Measurements from ENCODE around the gene FSTL5.
"Not testable (repeated sequence)": the region's sequence is repeated elsewhere in the genome, so short reads cannot be mapped to it uniquely, and the experiment has no call there.

Gene FSTL5

DNA sequence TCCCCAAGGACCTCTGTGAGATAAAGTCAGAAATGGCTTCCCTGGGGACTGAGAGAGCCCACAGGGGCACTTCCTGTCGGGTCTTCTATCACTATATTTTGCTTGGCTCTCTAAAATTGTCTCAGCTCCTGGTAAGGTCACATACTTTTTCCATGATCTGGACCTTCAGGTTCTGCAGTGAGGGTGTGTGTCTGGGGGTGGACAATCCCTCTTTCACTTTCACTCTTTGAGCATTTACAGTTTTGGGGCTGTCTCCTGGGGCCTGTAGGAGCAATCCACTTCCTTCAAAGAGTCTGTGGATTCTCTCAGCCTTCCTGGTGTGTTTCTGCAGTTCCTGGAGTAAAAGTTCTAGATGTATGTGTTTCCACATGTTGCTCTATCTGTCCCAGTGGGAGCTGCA, 335.7 kb downstream of the FSTL5 start:
- no peak for DNase-seq

DNA sequence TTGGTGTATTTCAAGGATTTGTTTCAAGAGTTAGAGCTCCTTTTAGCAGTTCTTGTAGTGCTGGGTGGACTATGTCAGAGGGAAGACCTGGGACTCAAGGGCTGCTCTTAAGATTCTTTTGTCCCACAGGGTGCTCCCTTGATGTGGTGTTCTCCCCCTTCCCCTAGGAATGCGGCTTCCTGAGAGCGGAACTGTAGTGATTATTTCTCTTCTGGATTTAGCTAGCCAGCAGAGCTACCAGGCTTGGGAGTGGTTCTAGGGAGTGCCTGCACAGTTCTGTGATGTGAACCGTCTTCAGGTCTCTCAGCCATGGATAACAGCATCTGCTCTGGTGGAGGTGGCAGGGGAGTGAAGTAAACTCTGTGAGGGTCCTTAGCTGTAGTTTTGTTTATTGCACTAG, 336.8 kb downstream of the FSTL5 start:
- DNase-seq, result no peak

DNA sequence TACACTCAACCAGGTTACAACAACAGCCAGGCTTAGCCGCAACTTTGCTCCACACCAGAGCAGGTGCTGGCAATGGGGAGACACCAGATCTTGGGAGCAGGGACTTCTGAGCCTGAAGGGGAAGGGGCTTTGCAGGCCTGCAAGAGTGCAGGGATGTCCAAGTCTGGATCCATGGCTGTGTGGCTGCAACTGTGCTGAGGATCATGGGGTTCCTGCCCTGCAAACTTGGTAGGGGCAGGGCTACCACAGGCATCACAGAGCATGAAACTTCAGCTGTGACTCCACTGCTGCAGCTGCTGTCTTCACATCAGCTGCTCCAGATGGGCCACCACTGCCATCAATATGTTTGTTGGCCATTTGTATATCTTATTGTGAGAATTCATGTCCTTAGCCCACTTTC, 340.4 kb downstream of the FSTL5 start:
- DNase-seq, result no peak

DNA sequence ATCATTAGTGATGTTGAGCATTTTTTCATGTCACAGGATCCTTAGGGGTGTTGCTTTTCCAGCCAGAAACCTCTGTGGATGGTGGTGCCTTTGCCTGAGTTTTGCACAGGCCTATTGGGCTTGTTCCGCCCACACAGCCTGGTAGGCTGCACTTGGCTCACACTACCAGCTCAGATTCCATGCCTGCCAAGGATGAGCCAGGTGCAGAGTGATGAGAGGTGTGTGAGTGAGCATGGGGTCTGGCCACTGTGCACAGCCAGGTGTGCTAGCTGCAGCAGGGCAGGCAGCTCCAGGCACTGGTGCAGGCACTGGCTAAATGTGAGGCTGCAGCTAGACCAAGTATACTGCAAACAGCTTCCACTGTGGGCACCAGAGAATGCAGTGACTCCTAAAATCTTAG, 341.6 kb downstream of the FSTL5 start:
- no peak for DNase-seq

DNA sequence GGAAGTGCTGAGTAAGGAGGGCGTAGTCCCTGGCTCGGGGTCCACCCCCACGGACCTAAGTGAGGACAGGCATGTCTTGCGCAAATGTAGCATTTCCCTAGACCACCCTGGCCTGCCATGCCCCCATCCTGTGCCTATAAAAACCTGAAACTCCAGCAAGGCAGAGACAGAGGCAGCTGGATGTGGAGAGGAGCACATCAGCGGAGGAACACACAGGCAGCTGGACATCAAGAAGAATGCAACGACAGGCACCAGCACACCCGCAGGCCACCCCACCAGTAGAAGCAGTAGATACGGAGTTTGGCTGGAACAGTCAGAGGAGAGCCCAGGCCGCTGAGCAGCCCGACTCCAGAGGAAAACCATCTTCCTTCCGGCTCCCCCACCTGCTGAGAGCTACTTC, 345.9 kb downstream of the FSTL5 start:
- no peak for DNase-seq

DNA sequence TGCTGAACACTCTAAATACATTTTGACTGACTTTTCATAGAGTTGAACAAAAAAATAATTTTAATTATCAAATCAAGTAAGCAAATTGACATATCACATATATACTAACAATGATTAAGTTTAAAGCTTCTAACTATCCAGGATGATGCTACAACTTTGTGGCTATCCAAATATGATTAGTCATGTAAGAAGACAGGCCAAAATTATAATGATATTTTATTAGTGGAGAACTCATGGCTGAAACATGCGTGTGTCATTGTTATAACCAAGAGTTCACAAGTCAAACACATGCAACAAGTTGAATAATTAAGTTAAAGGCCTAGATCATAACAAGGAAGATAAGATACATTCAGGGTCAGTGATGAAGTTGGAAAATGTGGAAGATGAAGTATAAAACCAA, 346.8 kb downstream of the FSTL5 start:
- DNase-seq, result no peak

DNA sequence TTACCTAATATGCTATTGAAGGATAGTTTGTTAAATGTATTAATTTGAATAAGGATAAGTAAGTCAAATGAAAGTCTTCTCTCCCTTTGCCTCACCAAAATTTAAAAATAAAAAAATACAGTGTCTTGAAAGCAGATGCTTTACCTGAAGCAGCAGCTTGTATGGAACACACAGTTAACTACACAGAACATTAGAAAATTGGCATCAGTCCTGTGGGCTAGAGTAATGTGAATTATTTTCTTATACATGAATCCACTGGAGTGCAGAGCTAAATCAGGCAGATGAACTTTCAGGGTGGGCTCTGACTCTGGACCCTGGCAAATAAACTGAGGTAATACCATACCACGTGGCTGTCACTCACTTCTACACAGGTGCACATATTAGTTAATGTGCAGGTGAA, 348.0 kb downstream of the FSTL5 start:
- DNase-seq, result no peak

DNA sequence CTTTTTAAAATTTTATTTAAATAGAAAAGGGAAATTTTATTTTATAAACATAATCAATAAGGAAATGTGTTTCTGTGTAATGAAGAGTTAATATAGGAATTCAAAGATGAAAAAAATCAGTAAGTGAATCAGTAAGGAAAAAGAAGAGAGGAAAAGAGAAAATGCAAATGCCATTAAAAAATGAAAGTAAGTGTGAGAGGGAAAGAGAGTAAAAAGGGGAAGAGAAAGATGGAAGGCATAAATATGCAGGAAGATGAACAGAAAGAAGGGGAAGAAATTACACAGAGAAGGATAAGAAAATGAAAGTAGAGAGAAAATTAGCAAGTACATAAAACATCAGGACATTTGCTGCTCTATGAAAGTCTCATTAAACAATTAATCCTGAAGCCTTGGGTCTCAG, 349.9 kb downstream of the FSTL5 start:
- DNase-seq, result no peak

DNA sequence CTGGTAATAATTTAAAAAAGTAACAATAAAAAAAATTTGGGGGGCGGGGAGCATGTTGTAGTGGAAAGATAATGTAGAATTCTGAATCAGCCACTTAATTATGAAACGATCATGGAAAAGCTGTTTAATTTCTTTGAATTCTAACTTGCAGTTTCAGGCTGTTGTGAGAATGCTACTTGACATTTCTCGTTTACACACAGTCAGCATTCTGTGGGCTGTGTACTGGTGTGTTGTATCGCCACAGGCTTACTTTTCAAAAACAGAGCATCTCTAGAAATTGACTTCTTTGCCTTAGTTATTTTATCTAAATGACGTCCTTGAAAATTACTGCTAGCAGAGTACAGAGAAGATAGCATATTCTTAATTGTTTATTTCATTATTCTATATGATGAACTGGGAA, 350.4 kb downstream of the FSTL5 start:
- DNase-seq, result no peak

DNA sequence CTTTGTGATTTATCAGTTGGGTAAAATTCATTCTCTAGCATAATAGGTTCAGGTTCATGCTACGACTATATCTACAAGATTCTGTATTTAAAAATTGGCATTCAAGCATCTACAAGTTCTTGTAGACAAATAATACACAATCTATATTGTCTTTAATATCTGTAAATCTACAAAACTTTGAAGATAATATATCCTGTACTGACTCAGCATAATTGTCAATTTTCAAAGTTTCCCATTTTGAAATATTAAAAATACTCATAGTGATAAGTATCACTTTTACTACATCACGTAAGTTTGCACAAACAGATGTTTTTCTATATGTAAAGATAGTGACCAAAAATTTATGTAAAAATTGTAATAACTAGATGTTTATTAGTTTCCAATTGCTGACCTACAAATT, 360.6 kb downstream of the FSTL5 start:
- no peak for DNase-seq

DNA sequence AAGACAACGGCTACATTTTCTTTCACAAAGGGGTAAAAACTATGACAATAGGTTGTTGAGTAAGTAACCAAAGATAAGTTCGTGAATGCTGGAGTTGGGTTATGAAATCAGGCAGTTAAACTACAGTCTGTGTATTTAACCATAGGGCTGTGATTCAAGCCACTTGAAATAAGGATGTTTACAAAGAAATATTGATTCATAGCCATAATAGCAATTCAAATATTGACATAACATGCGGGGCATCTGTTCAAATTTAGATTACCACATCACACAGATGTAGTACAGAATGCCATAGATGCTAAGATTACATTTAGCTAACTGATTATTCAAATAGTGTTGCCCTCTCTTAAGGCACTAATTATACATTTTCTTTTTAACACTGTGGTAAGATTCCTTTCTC, 364.1 kb downstream of the FSTL5 start:
- no peak for DNase-seq

DNA sequence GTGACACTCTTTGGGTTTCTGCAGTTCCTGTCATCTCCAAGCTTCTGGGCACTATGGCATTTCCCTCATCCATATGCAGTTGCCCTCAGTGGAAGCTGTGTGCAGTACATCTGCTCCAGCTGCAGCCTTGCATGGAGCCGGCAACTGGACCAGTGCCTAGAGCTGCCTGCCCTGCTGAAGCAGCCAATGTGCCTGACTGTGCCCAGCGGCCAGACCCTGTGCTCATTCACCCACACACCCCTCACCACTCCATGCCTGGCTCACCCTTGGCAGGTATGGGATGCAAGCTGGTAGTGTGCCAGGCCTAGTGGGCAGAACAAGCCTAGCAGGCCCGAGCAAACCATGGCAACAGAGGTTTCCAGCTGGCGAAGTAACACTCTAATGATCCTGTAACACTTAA, 370.8 kb downstream of the FSTL5 start:
- DNase-seq, result no peak

DNA sequence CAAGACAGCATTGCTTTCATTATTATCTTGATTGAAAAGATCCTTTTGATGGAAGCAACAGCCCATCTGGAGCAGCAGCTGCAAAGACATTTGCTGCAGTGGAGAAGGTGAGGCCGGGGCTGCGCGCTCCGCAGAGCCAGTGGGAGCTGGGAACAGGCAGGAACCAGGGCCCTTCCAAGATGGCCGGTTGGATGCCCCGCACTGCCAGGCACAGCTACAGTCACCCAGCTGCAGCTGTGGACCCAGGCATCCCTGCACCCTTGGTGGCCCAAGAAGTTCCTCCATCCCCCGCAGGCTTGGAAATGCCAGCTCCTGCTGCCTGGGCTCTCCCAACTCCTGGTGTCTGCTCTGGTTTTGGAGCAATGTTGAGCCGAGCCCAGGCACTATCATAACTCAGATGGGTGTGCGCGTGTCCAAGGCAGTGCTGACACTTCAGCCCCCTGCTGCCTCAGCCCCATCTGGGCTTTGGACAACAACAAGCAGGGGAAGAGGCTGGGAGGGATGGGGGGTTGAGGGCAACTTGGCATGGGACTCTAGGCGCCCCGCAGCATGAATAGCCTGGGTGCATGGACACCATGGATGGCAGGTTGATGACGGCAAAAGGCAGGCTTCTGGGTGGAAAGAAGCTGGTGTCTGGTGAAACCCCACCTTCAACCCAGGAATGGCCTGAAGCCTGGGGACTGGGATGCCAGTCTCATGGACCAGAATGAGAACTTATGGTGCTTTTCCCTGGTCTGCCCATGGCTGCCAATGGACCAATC, 371.8 kb downstream of the FSTL5 start:
- DNase-seq, result no peak

DNA sequence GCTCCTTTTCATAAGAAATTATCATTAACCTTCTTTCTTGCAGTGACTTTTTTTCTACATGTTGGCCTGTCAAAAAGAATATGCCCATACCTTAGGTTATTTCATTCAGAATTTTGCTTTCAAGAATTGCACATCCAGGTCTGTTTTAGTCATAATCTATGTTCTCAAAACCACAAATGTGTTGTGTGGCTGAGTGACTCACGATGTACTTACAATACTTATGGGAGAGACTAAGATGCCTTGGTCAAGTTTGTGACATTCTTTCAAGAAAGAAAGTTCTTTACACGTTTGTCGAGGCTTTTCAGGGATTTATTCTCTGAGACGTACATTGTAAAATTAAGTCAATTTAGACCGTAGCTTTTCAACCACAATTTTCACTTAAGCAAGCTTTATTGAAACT, 396.7 kb downstream of the FSTL5 start:
- DNase-seq, result no peak

DNA sequence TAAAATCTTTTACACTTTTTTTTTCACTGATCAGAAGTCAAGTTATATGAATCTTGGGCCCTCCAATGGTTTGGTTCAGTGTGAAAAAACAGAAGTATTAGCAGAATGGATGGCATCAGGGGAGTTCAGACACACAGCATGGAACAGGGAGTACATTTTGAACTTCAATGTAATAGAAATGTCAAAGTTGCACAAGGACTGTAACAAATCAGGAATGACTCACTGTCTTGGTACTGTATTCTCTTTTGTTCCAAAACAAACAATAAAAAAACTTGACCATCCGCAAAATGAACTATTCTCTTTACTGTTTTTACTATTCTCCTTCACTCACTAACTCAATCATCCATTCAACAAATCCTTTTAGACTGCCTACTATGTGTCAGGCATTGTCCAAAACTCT, 401.0 kb downstream of the FSTL5 start:
- no peak for DNase-seq

DNA sequence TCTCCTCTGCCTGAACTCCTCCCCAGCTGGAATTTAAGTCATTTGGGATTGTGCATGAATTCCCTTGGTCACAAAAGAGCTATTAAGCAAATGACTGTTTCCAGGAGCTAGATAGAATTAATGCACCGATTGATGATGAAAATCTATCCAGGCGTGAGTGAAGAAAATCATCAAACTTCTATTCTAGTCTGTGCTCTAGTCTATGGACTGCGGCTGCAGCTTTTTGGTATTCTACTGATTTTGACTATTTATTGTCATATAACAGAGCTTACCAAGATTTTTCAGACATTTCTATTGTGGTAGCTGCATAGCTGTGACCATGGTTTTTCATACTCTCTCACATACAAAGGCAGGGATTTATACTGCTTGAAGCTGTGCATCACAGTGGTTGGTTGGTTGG, 403.8 kb downstream of the FSTL5 start:
- DNase-seq, result no peak

DNA sequence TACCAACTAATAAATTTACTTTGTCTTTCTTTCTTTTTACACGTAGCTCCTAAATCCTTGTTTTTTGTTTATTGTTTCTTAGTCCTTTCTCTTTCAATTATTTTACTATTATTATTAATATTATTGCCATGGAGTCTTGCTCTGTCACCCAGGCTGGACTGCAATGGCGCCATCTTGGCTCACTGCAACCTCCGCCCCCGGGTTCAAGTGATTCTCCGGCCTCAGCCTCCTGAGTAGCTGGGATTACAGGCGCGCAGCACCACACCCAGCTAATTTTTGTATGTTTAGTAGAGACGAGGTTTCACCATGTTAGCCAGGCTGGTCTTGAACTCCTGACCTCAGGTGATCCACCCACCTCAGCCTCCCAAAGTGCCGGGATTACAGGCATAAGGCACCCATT, 405.4 kb downstream of the FSTL5 start:
- DNase-seq, result not testable (repeated sequence)

DNA sequence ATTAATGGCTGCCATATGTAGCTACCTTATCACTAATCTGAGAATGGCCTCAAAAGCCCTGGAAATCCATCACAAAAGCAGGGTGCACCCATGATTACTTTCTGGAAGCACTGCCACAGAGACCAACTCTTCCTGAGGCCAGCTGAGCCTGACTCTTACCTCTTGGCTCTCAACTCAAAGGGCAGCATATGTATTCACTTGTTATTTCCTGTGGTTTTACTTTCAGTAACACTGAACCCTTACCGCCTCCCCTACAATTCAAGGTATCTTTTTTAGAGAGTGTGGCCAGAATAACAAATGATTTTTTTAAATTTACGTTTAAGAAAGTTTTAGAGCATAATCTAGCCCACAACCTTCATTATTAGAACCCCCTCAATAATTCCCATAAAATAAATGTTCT, 434.9 kb downstream of the FSTL5 start:
- no peak for DNase-seq

DNA sequence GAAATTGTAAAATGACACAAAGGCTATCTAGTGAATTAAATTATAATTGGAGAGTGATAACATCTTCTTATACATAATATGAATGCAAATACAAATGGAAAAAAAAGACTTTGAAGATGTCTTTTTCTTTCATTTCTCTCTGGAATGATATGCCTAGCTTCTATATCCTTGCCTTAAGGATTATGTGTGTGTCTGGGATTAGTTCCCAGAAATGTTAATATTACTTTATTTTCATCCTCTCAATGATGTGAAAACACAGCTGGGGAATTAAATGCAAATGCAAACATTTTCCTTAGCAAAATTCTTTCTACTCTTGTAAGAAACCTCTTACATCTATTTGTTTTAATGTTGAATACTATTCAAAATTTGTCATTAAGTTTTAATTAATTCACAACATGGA, 441.9 kb downstream of the FSTL5 start:
- no peak for DNase-seq

DNA sequence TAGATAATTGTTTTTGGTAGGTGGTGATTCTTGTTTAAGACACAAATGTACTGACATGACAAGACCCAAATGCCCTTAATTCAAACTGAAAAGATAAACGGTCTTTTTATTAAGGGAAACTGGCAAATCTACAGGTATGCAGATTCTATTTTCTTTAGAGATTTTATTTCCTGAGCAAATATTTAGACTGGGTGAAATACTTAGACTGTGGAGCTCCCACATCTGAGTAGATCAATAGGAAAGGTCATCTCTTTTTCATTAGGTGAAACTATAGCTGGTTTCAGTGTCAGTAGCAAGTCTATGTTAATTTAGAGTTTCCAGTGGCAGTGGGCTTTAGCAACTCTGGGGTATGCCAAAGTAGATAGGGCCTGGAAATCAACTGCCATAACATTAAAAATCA, 446.7 kb downstream of the FSTL5 start:
- DNase-seq, result no peak

DNA sequence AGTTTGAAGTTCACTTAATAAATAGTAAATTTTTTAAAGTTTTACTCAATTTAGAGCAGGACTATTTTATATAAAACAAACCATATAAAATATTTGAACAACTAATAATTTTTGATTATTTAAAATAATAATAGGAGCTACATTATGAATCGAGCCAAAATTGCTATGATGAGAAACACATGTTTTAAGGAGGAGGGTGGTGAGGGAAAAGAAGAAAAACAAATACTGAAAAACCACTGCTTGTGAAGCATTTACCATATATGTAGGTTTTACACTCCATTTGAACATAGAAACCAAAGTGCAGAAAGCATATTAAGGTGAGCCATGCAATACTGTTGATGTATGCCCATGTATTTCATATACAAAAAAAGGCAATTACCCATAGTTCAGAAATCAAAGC, 448.9 kb downstream of the FSTL5 start:
- no peak for DNase-seq

DNA sequence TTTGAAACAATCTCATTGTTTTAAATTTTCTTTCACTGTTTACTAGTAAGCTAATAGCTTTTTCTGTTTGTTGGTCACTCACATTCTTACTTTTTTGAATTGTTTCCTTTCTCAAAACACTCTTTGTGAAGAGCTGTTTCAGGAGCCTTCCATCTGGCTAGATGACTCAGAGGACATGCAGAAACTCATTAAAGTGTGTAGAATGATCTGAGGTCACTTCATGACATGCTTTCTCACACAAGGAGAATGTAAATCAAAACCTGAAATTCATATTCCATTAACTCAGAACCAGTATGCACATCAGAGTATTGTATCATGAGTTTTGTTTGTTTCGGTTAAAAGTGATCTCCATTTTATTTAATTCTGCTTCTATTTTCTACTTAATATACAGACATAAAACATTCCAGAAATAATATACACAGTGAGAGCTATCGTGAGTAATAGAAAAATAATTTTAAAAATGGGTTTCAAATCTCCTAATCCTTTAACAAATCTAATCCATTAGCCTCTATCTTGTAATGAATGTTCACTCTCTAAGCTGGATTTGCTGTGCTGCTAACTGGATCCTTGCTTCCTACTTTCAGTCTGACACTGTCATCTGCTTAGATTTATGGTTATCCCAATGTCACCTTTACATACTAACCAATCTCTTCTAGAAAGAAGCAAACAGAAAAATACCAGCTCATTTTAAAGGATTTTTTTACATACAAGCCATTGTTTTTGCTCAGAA, 449.6 kb downstream of the FSTL5 start:
- DNase-seq, result no peak

DNA sequence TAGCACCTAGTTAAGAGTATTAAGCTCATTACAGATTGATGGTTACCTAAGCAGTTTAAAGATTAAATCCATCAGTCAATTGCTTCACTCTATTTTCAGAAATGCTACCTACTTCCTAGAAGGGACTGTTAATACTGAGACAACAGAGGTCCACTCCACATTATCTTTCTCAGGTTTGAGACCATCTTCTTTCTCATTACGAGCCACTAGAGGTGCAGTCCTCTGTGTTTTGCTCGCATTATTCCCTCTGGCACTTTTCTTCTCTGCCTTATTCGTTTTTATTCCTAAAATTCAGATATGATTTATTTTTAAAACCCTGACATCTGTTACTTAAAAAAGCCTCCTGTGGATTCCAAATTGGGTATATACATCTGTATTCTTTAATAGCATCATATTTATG, 459.1 kb downstream of the FSTL5 start:
- no peak for DNase-seq

DNA sequence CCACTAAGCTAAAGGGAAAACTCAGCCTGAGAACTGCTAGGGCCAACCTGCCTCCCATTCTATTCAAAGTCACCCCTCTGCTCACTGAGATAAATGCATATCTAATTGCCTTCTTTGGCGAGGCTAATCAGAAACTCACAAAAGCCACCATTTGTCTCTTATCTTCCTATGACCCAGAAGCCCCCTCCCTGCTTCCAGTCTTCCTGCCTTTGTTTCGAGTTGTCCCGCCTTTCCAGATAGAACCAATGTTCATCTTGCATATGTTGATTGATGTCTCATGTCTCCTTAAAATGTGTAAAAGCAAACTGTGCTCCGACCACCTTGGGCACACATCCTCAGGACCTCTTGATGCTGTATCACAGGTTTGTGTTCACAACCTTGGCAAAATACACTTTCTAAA, 459.8 kb downstream of the FSTL5 start:
- no peak for DNase-seq

DNA sequence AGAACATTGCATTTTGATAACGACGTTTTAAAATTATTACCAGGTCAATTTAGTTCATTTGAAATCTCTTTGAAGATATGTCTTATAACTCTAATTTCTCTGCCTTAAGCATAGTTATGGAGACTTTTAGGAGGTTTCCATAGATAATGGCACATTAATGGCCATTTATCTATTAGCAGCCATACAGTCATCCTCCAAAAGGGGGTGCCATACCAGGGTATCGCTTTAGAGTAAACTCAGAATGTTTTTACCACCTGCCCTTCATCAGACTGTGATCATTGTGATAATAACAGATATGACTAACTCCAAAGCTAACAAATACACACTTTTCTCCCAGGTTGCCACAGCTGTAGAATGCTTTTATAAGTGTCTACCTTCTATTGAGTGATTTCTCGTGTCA, 461.5 kb downstream of the FSTL5 start:
- DNase-seq, result no peak
